NCI-H345 treated with DMSO at 0.1 percent for 48 hours (cell line): ENCODE data around the gene CECR2.
"Not testable (repeated sequence)": the region's sequence is repeated elsewhere in the genome, so short reads cannot be mapped to it uniquely, and the experiment has no call there.

Experiments
- DNase-seq: peaks from one replicate; lab custom pipeline; 2025; ENCODE audit not compliant: unreplicated experiment; lab: John Stamatoyannopoulos, UW

CECR2 gene

GRCh38 chr22:17562906-17563870 is 193.9 kb downstream of the CECR2 start, which contains the start of gene SLC25A18:
Gene SLC25A18 (plus strand): TSS chr22:17563498. CDS start chr22:17579945, 16,447 bp downstream.
- DNase-seq: no peak

DNA sequence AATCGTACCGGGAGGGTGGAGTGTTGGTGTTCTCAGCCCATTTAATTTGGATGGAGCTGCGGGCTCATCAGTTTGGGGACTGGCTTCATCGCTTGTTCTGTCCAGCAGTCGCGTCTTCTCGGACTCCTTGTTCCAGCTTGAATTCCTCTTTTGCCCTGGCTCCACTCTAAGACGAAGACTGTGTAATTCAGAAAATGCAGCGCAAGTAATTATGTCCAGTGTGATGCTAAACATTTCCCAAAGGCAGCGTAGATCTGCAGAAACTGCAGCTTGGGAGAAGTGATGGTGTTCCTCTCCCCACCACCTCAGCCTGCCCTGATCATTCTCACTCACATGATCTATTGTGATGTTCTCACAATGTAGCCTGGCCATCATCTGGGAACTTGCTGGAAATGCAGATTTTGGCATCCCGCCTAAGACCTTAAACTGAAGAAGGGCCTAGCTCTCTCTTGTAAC is 194.7 kb downstream of the CECR2 start:
- no peak for DNase-seq

DNA sequence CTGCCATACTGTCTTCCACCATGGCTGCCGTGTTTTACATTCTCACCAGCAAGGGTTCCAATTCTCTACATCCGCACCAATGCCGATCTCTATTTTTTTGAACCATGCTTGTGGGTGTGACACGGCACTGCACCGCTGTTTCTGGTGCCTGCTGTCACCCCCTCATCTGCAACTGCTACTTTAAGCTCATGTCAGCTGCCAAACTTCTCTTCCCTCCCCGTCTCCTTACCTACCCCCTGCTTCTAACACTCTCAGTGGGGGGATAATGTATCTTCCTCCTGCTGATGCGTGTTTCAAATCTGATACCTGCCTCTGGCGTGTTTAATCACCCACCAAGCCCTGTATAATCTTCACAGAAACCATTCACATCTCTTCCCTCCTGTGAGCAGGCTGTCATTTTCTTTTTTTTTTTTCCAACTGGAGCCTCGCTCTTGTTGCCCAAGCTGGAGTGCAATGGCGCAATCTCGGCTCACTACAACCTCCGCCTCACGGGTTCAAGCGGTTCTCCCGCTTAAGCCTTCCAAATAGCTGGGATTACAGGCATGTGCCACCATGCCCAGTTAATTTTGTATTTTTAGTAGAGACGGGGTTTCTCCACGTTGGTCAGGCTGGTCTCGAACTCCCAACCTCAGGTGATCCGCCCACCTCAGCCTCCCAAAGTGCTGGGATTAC is 196.9 kb downstream of the CECR2 start:
- DNase-seq: not testable (repeated sequence)

GRCh38 chr22:17566776-17567175 is 197.5 kb downstream of the CECR2 start:
- no peak for DNase-seq

DNA sequence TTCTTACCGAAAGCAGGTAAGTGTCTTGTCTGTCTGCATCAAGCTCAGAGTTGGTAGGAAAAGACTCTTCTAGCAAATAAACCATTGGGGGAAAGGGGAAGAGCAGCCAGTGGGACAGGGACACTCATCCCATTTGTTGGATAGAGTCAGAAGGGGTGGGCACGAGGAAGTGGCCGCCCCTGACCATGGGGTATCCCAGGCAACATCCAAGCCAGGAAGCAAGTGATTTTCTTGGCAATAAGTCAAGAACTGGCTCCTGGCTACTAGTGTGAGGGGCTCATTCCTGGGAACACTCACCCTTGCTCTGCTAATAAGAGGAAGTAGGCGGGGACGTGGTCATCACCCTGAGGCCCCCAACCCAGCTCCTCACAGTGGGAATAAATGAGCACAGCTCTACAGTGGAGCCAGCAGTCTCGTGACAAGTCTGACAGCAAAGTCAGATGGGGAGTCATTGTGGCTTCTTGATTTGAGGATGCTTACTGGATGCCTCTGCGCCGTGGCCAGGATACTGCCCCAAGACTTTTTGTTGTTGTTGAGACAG is 200.8 kb downstream of the CECR2 start:
- DNase-seq: no peak

GRCh38 chr22:17570851-17571631 is 201.8 kb downstream of the CECR2 start:
- no peak for DNase-seq

DNA sequence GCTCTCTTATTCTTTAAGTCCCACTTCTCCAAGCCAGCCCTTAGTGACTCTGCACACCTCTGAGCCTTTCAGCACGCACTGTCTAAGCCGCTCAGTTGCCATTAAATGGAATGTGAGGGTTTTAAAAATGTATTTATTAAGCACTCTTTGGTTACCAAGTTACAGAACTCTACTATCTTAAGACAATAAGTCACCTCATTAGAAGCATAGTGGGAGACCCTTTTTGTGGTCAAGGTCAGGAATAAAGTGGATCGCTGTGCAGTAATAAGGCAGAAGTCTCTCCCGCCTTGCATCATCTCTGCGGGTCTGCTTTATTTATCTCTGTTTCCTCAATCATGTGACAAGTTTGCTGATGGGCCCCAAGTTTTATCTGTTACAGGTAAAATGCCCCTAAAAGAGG is 205.9 kb downstream of the CECR2 start:
- DNase-seq: no peak

- DNase-seq: no peak
Observed at GRCh38 chr22:17575681-17576080, 206.4 kb downstream of the CECR2 start.

- DNase-seq: no peak
Observed at GRCh38 chr22:17576470-17576869, 207.2 kb downstream of the CECR2 start.

GRCh38 chr22:17578136-17578754 is 209.0 kb downstream of the CECR2 start:
- no peak for DNase-seq

DNA sequence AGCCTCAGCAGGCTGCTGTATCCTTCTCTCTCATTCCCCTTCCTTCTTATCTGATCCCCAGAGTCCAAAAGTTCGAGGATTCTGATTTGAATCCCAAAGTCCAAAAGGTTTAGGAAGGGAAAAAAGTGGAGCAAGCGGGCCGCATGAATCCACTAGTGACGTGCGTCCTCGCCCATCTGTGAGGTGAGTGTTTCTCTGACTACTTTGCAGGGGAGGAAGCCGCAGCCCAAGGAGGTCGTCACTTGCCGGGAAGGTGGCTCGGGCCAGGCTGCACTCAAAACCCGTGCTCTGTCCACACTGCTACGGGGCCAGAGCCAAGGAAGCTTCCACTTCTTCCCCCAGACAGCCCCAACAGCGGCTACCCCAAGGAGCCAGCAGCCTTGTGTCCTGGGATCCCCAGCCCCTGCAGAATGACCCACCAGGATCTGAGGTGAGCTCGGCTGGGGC is 210.3 kb downstream of the CECR2 start:
- DNase-seq: no peak

GRCh38 chr22:17580441-17581031 is 211.3 kb downstream of the CECR2 start:
- DNase-seq: no peak

DNA sequence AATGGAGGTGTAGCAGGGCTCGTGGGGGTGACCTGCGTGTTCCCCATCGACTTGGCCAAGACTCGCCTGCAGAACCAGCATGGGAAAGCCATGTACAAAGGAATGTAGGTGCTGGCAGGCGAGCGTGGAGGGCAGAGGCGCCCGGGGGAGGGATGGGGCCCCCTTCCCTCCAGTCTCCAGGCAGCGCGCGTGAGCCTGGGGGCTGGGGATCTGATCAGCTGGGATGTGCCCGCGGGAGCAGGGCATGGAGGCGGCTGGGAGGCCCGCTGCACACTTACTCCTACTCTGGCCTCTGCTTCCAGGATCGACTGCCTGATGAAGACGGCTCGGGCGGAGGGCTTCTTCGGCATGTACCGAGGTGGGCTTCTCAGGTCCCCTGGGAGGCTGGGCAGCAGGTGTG is 211.8 kb downstream of the CECR2 start:
- DNase-seq: no peak

GRCh38 chr22:17581631-17582030 is 212.4 kb downstream of the CECR2 start:
- no peak for DNase-seq

- no peak for DNase-seq
Observed at GRCh38 chr22:17583151-17583550, 213.9 kb downstream of the CECR2 start.

- no peak for DNase-seq
Observed at GRCh38 chr22:17586831-17587440, 217.7 kb downstream of the CECR2 start.

DNA sequence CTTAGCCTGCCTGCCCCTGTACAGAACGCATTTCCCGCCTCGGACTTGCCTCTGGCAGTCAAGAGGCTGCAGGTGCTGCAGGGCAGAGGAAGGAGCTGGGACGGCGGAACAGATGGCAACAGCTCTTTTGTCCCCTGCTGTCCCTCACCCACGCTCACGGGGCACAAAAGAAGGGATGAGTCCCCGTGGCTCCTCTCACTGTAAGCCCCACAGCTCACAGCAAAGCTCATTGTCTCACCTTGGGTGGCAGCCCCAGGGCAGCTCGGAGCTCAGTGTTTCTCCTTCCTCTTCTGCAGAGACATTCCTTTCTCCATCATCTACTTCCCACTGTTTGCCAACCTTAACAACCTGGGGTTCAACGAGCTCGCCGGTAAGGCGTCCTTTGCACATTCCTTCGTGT is 218.4 kb downstream of the CECR2 start:
- DNase-seq: no peak

DNA sequence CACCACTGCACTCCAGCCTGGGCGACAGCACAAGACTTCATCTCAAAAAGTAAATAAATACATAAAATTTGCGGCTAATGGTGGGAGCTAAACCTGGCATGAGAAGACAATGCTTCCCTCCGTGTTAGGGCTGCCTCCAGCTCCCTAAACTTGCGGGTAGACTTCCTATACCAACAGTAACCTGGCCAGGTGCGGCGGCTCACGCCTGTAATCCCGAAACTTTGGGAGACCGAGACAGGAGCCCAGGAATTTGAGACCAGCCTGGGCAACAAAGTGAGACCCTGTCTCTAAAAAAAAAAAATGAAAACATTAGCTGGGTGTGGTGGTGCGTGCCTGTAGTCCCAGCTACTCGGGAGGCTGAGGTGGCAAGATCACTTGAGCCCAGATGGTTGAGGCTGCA is 219.3 kb downstream of the CECR2 start:
- DNase-seq: no peak

DNA sequence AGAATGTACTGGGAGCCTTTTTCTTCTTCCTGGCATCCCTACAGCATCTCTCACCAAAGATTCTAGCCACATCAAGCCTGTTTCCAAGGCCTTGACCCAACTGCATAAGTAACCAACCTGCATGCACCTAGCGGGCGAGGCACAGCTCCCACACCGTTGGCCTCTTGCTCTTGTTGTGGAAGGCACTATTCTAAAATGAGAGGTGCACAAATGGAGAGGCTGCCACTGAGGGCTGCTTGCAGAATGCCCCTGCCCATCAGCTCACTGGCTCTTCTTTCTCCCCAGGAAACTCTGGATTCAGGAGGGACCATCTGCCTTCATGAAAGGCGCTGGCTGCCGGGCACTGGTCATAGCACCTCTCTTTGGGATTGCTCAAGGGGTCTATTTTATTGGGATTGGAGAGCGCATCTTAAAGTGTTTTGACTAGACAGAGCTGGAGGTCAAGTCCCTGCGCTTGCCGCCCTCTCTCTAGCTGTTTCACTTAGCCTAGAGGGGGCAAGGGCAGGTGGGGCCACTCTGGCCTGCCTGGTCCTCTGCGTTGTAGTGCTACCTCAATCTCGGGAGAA is 220.6 kb downstream of the CECR2 start:
- no peak for DNase-seq
